ENCODE data around the gene BTN1A1. TPM values are rescaled to one million over a fixed set of nuclear protein-coding genes. Genes with fewer than 3 reads are reported as not detected.

The BTN1A1 gene
- total and polyA plus RNA-seq, 9 of the 15 experiments (the other 6 are each of a cell fraction or from before 2014, with no cell fraction given) = 0.01 to 0.15 (median 0.06) TPM; not detected in 4

GRCh38 chr6:26536571-26537159, 36.6 kb downstream of the BTN1A1 start (continued):
- TF ChIP-seq FOXM1 (IDR thresholded peaks at IDR 0.05; ENCODE audit: low read depth) (peak; percentile 29; the same call in 1 of the 2 replicates), FOXM1 (CRISPR knock-in tag; IDR thresholded peaks at IDR 0.05; ENCODE audit: low read depth) (no peak), PTTG1 (tag; IDR thresholded peaks at IDR 0.05; ENCODE audit: low read depth) (no peak), REST (IDR thresholded peaks at IDR 0.05; ENCODE audit: borderline replicate concordance) (no peak), REST (CRISPR knock-in tag; IDR thresholded peaks at IDR 0.05; ENCODE audit: low read depth) (no peak), MAFF (IDR thresholded peaks at IDR 0.05; ENCODE audit: low read length) (peak; percentile 39), NFIX (CRISPR knock-in tag; IDR thresholded peaks at IDR 0.05; ENCODE audit: low read depth) (no peak), HMGXB4 (CRISPR knock-in tag; IDR thresholded peaks at IDR 0.05) (no peak), KAT8 (IDR thresholded peaks at IDR 0.05; ENCODE audit: low read depth) (0 out of 2 replicates have a peak, but pooled peaks have one; percentile 24), HDGF (IDR thresholded peaks at IDR 0.05) (peak; percentile 74; the same call in 1 of the 2 replicates), SP1 (CRISPR knock-in tag; IDR thresholded peaks at IDR 0.05) (no peak), PHB2 (IDR thresholded peaks at IDR 0.05; ENCODE audit: low read depth) (peak; percentile 20; the same call in 1 of the 2 replicates), PURB (CRISPR knock-in tag; IDR thresholded peaks at IDR 0.05; ENCODE audit: low read depth) (no peak), TRIM28 (IDR thresholded peaks at IDR 0.05) (no peak), ZNF140 (CRISPR knock-in tag; IDR thresholded peaks at IDR 0.05) (no peak), NCOR1 (IDR thresholded peaks at IDR 0.05) (peak; percentile 31; the same call in 1 of the 2 replicates)
- TF ChIP-seq, protein P1, sequence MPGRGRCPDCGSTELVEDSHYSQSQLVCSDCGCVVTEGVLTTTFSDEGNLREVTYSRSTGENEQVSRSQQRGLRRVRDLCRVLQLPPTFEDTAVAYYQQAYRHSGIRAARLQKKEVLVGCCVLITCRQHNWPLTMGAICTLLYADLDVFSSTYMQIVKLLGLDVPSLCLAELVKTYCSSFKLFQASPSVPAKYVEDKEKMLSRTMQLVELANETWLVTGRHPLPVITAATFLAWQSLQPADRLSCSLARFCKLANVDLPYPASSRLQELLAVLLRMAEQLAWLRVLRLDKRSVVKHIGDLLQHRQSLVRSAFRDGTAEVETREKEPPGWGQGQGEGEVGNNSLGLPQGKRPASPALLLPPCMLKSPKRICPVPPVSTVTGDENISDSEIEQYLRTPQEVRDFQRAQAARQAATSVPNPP (IDR thresholded peaks at IDR 0.05; ENCODE audit: borderline replicate concordance, insufficient read depth, insufficient read length) = no peak
